ENCODE data around the gene GAK.
"Not testable (repeated sequence)": the region's sequence is repeated elsewhere in the genome, so short reads cannot be mapped to it uniquely, and the experiment has no call there.

The GAK gene

GRCh38 chr4:925771-926500 lies 6.2 kb downstream of the GAK start:
- no peak for DNase-seq

DNA sequence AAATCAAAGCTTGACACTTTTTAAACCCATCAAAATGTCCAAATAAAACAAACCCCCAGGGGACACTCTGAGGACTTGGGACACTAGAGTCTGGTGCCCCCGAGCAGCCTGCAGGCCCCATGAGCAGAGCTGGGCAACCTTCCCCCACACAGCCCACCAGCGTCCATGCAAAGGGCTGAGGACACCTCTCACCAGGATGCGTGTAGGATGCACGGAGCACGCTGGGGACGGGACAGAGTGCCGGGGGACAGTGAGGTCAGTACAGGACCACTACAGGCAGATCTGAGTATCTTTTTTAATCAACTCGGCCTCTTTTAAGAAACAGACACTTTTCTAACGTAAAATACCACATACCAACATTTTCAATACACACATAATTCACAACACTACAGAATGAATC lies 6.9 kb downstream of the GAK start:
- DNase-seq = no peak

GRCh38 chr4:924107-925096 lies 7.7 kb downstream of the GAK start:
- no peak for DNase-seq

- DNase-seq = no peak
These were observed 10.2 kb downstream of the GAK start for GRCh38 chr4:921830-922331.

DNA sequence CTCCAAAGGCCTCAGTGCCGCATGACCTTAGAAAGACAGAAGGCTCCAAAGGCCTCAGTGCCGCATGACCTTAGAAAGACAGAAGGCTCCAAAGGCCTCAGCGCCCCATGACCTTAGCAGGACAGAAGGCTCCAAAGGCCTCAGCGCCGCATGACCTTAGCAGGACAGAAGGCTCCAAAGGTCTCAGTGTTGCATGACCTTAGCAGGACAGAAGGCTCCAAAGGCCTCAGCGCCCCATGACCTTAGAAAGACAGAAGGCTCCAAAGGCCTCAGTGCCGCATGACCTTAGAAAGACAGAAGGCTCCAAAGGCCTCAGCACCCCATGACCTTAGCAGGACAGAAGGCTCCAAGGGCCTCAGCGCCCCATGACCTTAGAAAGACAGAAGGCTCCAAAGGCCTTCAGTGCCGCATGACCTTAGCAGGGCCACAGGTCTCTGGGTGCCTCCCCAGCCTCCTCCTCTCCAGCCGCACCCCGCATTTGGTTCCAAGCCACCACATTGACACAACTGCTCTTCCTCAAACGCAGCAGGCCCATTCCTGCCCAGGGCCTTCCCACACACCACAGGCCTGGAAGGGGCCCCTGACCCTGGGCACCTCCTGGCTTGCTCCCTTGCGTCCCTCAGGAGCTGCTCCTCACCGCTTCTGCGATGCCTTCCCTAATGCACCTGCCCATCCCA lies 13.0 kb downstream of the GAK start:
- DNase-seq = not testable (repeated sequence)

DNA sequence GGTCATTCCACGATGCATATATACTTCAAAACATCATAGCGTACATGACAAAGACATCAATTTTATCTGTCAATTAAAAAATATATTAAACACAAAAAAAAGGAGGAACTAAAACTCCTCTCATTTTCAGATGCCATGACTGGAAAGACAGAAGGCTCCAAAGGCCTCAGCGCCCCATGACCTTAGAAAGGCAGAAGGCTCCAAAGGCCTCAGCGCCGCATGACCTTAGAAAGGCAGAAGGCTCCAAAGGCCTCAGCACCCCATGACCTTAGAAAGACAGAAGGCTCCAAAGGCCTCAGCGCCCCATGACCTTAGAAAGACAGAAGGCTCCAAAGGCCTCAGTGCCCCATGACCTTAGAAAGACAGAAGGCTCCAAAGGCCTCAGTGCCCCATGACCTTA lies 13.5 kb downstream of the GAK start:
- DNase-seq = not testable (repeated sequence)

- DNase-seq = no peak
These were observed 14.1 kb downstream of the GAK start for GRCh38 chr4:917992-918391.

DNA sequence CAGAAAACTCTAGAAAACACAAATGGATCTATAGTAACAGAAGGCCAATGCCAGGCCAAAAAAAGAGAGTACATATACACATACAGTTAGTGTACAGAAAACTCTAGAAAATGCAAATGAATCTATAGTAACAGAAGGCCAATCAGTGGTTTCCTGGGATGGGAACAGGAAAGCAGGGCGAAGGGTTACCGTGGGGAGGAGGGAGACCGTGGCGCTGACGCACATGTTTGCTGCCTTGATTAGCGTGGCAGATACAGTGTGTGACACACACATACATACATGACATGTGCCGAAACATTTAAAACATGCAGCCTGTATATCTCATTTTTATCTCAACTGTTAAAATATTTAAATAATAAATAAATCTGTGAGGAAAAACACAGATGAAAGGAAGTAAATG lies 14.7 kb downstream of the GAK start:
- DNase-seq = no peak

DNA sequence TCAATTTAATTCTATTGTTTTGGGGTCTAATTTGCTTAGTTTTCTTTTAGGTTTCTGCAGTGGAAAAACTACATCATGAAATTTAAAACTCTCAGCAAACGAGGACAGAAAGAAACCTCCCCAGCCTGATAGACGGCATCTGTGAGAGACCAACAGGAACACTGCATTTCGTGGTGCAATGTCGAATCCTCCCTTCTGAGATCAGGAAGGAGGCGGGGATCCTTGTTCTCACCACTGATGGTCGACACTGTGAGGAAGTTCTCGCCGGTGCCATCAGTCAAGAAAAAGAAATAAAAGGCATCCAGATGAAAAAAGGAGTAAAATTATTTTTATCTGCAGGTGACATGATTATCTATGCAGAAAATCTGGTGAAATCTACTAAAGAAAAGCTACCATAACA lies 16.5 kb downstream of the GAK start:
- DNase-seq = no peak

GRCh38 chr4:915041-915474 lies 17.1 kb downstream of the GAK start:
- DNase-seq = no peak

DNA sequence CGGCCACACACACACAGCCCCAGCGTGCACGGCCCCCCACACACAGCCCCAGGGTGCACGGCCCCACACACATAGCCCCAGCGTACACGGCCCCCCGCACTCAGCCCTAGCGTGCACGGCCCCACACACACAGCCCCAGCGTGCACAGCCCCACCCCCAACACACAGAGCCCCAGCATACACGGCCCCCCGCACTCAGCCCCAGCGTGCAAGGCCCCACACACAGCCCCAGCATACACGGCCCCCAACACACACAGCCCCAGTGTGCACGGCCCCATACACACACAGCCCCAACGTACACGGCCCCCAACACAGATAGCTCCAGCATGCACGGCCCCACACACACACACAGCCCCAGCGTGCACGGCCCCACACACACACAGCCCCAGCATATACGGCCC lies 17.6 kb downstream of the GAK start:
- no peak for DNase-seq

DNA sequence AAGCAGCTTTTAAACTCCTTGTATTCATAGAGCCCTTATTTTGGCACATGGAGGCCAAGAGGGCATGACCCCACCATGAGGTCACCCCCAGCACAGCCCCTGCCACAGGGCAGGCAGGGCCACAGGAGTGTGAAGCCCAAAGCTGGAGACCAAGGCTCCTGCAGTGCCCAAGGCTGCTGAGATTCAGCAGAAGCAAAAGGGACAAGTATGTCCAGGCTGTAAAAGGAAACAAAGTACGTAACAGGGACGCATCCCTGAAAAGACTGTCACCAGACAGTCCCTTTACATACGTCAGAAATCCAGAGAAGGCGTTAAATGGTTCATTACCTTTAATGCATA lies 18.9 kb downstream of the GAK start:
- no peak for DNase-seq

DNA sequence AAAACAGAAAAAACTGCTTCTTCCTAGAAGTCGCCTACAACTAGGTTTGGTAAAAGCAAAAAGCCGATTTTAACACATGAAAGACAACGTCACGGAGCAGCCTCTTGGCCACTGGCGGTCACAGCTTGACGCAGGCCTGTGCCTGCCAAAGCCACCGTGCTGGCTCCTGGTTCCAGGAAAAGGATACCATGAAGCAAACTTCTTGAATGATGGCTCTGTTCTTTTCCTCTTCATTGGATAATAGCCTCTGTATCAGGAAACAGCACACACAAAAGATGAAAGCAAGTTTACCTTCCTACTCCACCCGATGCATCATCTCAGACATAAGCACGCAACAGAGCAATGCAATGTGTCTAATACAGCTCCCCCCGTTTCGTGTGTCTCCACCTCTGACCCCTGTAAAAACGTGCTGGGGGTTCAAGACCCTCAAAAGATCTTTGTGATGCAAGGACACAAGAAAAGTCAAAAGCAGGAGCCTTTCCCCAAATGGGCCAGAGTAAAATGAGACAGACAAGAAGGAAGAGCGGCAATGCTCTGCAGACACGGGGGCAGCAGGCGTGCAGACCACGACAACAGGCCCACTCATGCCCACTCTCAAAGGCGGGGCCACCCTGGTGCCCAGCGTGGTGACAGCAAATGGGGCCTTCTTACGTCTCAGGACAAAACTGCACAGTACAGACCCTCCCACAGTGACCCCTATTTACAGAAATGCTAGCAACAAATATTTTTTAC lies 19.4 kb downstream of the GAK start:
- DNase-seq = no peak

DNA sequence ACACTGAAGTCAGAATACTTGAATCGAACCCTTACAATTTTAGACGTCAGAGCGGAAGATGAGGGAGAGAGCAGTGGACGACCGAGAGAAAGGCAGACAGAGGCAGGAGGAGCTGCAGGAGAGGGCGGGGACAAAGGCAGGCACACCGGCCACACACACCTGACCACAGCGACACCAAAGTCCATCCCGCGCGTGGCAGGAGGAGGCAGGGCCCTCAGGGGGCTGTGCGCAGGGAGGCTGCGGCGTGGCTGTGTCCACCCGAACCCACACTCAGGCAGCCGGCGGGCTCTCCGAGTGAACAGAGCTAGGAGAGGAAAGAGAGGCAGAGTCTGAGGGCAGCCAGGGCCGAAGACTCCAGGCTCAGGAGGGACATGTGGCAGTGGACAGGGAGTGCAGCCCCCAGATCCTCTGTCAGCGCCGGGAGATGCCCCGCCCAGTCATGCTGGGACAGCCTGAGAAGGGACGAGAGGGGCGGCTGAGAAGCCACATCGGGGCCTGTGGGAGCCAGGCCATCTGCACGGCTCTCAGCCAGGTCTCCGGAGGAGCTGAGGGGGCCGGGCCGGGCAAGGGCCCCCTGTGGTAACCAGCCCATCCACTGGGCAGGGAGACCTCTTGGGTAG lies 20.1 kb downstream of the GAK start:
- DNase-seq = no peak

- DNase-seq = no peak
These were observed 20.8 kb downstream of the GAK start for GRCh38 chr4:911221-911751.

- no peak for DNase-seq
These were observed 21.6 kb downstream of the GAK start for GRCh38 chr4:910366-911091.

DNA sequence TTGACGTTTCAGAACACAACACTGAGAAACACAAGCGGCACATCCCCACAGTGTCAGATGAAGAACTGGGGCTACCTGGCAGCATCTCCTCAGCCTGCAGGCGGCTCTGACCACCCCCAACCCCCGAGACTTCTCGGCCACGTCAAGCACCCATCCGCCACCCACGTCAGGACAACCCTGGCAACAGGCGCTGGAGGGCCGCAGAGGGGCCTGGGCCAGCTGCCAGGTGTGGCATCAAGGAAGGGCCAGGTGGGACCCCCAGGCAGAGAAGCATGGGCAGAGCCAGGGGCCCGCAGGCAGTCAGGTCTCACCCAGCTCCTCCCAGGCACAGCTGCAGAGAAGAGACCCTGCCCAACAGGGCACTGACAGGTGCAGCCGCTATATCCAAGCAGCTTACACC lies 22.3 kb downstream of the GAK start:
- DNase-seq = no peak

- no peak for DNase-seq
These were observed 23.0 kb downstream of the GAK start for GRCh38 chr4:909131-909571.

DNA sequence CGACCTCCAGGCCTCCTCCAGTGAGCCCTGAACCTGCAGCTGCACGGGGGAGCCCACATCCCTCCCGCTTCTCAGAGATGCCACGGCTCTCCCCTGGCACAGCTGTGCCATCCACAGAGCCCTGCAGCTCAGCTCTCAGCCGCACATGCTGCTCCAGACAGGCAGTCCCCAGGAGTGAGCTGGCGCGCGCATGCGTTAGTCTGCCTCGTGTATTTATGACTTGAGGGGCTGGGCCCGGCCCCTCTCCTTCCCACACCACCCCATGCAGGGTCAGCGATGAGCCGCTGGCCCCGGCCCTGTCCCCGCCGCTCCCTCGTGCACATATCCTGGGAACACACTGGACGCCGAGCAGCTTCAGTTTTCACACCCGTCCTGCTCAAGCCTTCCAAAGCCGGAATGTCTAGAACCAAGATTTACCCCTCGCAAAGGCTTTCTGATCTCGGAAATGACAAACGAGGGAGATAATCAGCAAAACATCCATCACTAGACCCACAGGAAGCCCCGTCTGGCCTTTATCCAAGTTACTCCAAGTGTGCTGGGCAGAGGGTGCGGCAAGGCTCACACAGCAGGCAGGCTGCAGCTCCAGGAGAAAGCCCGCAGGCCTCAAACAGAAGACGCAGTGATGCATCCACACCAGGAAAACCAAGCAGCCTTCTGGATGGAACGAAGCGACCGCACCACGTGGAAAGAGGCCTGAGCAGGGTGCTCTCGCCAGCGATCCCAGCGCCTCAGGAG lies 24.3 kb downstream of the GAK start:
- DNase-seq = no peak

DNA sequence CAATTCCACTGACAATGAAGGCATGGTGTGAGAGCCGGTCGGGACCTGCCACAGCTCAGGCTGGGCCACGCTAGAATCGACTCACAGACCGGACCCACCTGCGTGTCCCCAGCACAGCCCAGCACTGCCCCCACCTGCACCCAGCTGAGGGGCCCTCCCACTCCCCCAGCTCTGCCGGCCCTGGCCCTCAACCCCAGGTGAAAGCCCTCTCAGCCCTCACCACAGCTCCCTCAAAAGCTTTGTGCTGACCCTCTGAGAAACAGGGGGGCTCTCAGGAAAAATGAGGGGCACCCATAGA lies 25.1 kb downstream of the GAK start:
- no peak for DNase-seq
